ENCODE measurements around the gene GPR162. TPM values are rescaled to one million over a fixed set of nuclear protein-coding genes. Genes with fewer than 3 reads are reported as not detected.
A peak's percentile ranks its signal among the peaks of the same experiment; 100 is the strongest.
"Not testable (repeated sequence)": the region's sequence is repeated elsewhere in the genome, so short reads cannot be mapped to it uniquely, and the experiment has no call there.

Gene GPR162
- total RNA-seq, 1 donor from 2014 or later: 0.20 TPM

- DNase-seq (ENCODE audit: low read depth in 2 of 2): peak; percentile 82
Observed at GRCh38 chr12:6872073-6873048, 50.7 kb downstream of the GPR162 start.

DNA sequence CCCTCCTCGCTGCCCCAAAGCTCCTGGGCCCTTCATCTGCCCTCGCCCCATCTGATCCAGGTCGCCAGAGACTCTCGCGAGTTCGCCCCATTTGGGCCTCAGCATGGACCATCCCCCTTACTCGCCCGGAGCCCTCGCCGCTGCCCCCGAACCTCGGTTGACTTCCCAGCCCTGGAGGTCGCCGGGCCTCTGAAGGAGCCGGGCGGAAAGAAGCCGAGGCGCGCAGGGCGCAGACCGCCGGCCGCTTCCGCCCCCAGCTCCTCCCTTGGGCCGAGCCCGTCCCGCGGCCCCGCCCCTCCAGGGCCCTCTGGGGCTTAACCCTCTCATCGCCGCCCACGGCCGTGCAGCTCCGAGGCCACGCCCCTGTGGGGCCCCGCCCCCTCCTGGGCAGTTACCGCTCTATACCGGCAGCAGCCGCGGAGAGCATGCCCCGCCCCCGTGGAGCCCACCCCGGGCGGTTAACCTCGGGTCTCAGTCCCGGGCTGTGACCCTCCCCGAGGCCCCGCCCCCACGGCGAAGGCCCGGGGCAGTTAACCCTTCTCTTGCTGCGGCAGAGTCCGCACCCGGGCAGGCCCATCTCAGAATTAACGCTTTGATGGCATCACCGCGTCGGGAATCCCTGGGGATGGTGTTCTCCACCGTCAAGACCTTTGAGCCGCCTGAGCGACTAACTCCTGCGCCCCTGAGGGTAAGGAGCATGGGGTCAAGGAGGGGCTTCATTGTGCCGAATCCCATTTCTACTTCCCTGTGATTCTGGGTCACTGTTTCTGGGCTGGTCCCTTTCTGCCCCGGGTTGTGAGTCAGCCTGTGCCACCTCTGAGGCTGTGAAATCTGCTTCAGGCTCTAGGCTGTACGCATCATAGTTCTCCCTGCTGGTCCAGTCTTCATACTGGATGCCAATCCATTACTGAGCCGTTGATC is 51.7 kb downstream of the GPR162 start, which contains the start of gene SPSB2:
TSS of gene SPSB2 (minus strand) at position 210 of the 921 bp plus-strand sequence. CDS start 402 bp downstream, outside the sequence.
- peak; percentile 95 to 96 for DNase-seq (ENCODE audit: low read depth in 2 of 2)

- DNase-seq (ENCODE audit: low read depth in 2 of 2): not testable (repeated sequence)
Observed at GRCh38 chr12:6874015-6874368, 52.4 kb downstream of the GPR162 start.

Other genes with a start within 250 kb of the GPR162 start
- gene CHD4, start 214.4 kb upstream of the GPR162 start, total RNA-seq: 155 and 187 TPM in 2 replicates
- gene LPAR5, start 185.9 kb upstream of the GPR162 start, total RNA-seq: not detected in 2 replicates
- gene ACRBP, start 174.4 kb upstream of the GPR162 start, total RNA-seq: 0.20 and 0.22 TPM in 2 replicates
- 34.4 and 44.0 TPM in 2 replicates for gene ING4, start 158.7 kb upstream of the GPR162 start, total RNA-seq
- 6.3 and 8.5 TPM in 2 replicates for gene ZNF384, start 132.4 kb upstream of the GPR162 start, total RNA-seq
- gene PIANP, start 121.0 kb upstream of the GPR162 start, total RNA-seq: not detected in 2 replicates
- gene COPS7A, start 97.8 kb upstream of the GPR162 start, total RNA-seq: 28.3 and 43.5 TPM in 2 replicates
- gene MLF2, start 68.7 kb upstream of the GPR162 start, total RNA-seq: 69.8 and 70.2 TPM in 2 replicates
- gene PTMS, start 55.5 kb upstream of the GPR162 start, total RNA-seq: 45.1 and 56.0 TPM in 2 replicates
- 0.20 and 0.22 TPM in 2 replicates for gene LAG3, start 49.3 kb upstream of the GPR162 start, total RNA-seq
- gene CD4, start 32.3 kb upstream of the GPR162 start, total RNA-seq: not detected in 2 replicates
- 12.9 and 25.7 TPM in 2 replicates for gene P3H3, start 6.6 kb downstream of the GPR162 start, total RNA-seq
- 0.22 and 0.40 TPM in 2 replicates for gene GNB3, start 19.1 kb downstream of the GPR162 start, total RNA-seq
- 3.4 and 8.9 TPM in 2 replicates for gene CDCA3, start 29.5 kb downstream of the GPR162 start, total RNA-seq
- gene USP5, start 30.3 kb downstream of the GPR162 start, total RNA-seq: 57.9 and 59.9 TPM in 2 replicates
- 958 and 967 TPM in 2 replicates for gene TPI1, start 45.7 kb downstream of the GPR162 start, total RNA-seq
- gene SPSB2, start 51.5 kb downstream of the GPR162 start, total RNA-seq: 2.2 and 4.2 TPM in 2 replicates
- gene LRRC23, start 83.0 kb downstream of the GPR162 start, total RNA-seq: 1.5 and 3.4 TPM in 2 replicates
- gene ENO2, start 92.8 kb downstream of the GPR162 start, total RNA-seq: 0.99 and 1.7 TPM in 2 replicates
- gene ATN1, start 106.1 kb downstream of the GPR162 start, total RNA-seq: 3.9 and 7.7 TPM in 2 replicates
- not detected in 2 replicates for gene RNU7-1, start 122.0 kb downstream of the GPR162 start, total RNA-seq
- gene C12orf57, start 122.2 kb downstream of the GPR162 start, total RNA-seq: 130 and 240 TPM in 2 replicates
- 2.2 and 3.2 TPM in 2 replicates for gene PTPN6, start 129.5 kb downstream of the GPR162 start, total RNA-seq
- 124 and 150 TPM in 2 replicates for gene PHB2, start 148.8 kb downstream of the GPR162 start, total RNA-seq
- gene EMG1, start 149.1 kb downstream of the GPR162 start, total RNA-seq: 20.3 and 22.8 TPM in 2 replicates
- gene LPCAT3, start 196.7 kb downstream of the GPR162 start, total RNA-seq: 8.5 and 9.9 TPM in 2 replicates
- gene C1S, start 238.9 kb downstream of the GPR162 start, total RNA-seq: under 0.01 and 0.20 TPM in 2 replicates